Endothelial cell (in vitro differentiated cells): Measurements from ENCODE around the gene APOD. TPM values are rescaled to one million over a fixed set of nuclear protein-coding genes. Genes with fewer than 3 reads are reported as not detected.
A peak's percentile ranks its signal among the peaks of the same experiment; 100 is the strongest.

ENCODE experiments used
- DNase-seq: peaks from one replicate; pipeline ENCODE4 v3.0.0; 2021; ENCODE audit warnings: low spot score
- H3K27ac Mint-ChIP-seq: one replicate; pipeline ENCODE4 v1.8.0; 2021; ENCODE audit warnings: mixed read lengths, inconsistent platforms; ENCODE audit not compliant: unreplicated experiment
- H3K27me3 Mint-ChIP-seq: one replicate; pipeline ENCODE4 v1.8.0; 2021; ENCODE audit warnings: mild to moderate bottlenecking, moderate library complexity, mixed read lengths, inconsistent platforms; ENCODE audit not compliant: unreplicated experiment
- H3K36me3 Mint-ChIP-seq: one replicate; pipeline ENCODE4 v1.8.0; 2021; ENCODE audit warnings: mild to moderate bottlenecking, low read depth, mixed read lengths, inconsistent platforms; ENCODE audit not compliant: unreplicated experiment
- H3K4me1 Mint-ChIP-seq: one replicate; pipeline ENCODE4 v1.8.0; 2021; ENCODE audit warnings: mild to moderate bottlenecking, mixed read lengths, inconsistent platforms; ENCODE audit not compliant: unreplicated experiment
- H3K4me3 Mint-ChIP-seq: one replicate; pipeline ENCODE4 v1.8.0; 2021; ENCODE audit warnings: mild to moderate bottlenecking, mixed read lengths, inconsistent platforms; ENCODE audit not compliant: unreplicated experiment
- H3K9me3 Mint-ChIP-seq: one replicate; pipeline ENCODE4 v1.8.0; 2021; ENCODE audit warnings: mixed read lengths, inconsistent platforms; ENCODE audit not compliant: unreplicated experiment
- total RNA-seq: library from RNA; stranded (reverse); fragmentation: NEBNext Ultra II Directional; extraction: Animal tissue kit (Norgen Biotek cat#: 25700); gene quantifications from one replicate; pipeline ENCODE4 v1.2.1, GENCODE V29; 2021; ENCODE audit not compliant: unreplicated experiment
- TF ChIP-seq, protein P1 (sequence below): fragments of 200-600 bp; sonication (generic); IDR thresholded peaks from one replicate; pipeline ENCODE4 v1.5.0; 2021; ENCODE audit warnings: antibody characterized with exemption; ENCODE audit not compliant: unreplicated experiment

The APOD gene
- total RNA-seq, 1 donor from 2014 or later = 5.0 TPM

DNA sequence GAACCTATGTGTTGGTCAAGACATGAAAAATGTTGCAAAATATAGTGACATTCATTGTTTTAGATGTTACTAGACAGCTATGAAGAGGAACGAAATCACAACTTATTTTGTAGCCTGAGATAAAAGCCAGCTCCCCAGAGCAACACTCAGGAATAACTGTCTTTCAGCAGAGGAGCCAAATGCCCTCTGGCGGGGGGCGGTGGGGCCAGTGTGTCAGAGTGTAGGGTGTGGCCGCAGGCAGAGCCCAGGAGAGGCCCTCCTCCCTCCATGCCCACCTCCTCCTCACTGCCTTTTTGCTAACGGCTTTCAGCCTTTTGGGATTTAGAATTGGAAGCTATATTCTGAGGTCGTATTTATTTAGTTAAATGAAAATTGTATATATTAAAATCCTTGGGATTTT is 16.9 kb downstream of the APOD start:
- TF ChIP-seq, protein P1, sequence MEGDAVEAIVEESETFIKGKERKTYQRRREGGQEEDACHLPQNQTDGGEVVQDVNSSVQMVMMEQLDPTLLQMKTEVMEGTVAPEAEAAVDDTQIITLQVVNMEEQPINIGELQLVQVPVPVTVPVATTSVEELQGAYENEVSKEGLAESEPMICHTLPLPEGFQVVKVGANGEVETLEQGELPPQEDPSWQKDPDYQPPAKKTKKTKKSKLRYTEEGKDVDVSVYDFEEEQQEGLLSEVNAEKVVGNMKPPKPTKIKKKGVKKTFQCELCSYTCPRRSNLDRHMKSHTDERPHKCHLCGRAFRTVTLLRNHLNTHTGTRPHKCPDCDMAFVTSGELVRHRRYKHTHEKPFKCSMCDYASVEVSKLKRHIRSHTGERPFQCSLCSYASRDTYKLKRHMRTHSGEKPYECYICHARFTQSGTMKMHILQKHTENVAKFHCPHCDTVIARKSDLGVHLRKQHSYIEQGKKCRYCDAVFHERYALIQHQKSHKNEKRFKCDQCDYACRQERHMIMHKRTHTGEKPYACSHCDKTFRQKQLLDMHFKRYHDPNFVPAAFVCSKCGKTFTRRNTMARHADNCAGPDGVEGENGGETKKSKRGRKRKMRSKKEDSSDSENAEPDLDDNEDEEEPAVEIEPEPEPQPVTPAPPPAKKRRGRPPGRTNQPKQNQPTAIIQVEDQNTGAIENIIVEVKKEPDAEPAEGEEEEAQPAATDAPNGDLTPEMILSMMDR = no peak
- Mint-ChIP-seq H3K27me3 (no peaks in the 10 kb centered on the region), H3K27ac (no peak overlapping the region), H3K4me3 (no peak overlapping the region), H3K36me3 (no peaks in the 10 kb centered on the region), H3K4me1 (peaks cover 2% of the 10 kb centered on the region), H3K9me3 (no peaks in the 10 kb centered on the region)
- no peak for DNase-seq

DNA sequence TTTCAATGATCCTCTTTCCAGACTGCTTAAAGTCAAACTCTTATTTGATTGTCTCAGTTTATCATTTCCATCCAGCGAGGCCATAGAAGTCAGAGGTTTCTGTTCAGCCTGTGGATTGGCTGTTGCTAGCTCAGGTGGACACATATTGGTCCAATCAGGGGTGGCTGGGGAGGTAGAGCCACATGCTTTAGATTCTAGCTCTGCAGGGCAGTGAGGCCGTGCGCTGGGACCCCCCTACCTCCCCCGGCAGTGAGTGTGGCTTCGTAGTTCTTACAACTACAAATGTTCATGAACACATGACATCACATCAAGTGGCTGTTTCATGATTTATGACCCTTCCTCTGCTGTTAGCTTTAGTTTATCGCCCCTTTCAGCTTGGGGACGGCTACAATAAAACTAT is 18.0 kb downstream of the APOD start:
- no peak overlapping the region for H3K27ac Mint-ChIP-seq
- H3K27me3 Mint-ChIP-seq = no peaks in the 10 kb centered on the region
- no peaks in the 10 kb centered on the region for H3K9me3 Mint-ChIP-seq
- TF ChIP-seq, protein P1 = no peak
- no peak overlapping the region for H3K4me3 Mint-ChIP-seq
- H3K36me3 Mint-ChIP-seq = no peaks in the 10 kb centered on the region
- no peaks in the 10 kb centered on the region for H3K4me1 Mint-ChIP-seq
- DNase-seq = no peak

- Mint-ChIP-seq H3K4me1 (no peaks in the 10 kb centered on the region), H3K36me3 (no peaks in the 10 kb centered on the region), H3K27ac (no peak overlapping the region), H3K4me3 (no peak overlapping the region), H3K9me3 (no peaks in the 10 kb centered on the region), H3K27me3 (no peaks in the 10 kb centered on the region)
- no peak for DNase-seq
- TF ChIP-seq, protein P1 = no peak
Observed at GRCh38 chr3:195563317-195563716, 20.4 kb downstream of the APOD start.

DNA sequence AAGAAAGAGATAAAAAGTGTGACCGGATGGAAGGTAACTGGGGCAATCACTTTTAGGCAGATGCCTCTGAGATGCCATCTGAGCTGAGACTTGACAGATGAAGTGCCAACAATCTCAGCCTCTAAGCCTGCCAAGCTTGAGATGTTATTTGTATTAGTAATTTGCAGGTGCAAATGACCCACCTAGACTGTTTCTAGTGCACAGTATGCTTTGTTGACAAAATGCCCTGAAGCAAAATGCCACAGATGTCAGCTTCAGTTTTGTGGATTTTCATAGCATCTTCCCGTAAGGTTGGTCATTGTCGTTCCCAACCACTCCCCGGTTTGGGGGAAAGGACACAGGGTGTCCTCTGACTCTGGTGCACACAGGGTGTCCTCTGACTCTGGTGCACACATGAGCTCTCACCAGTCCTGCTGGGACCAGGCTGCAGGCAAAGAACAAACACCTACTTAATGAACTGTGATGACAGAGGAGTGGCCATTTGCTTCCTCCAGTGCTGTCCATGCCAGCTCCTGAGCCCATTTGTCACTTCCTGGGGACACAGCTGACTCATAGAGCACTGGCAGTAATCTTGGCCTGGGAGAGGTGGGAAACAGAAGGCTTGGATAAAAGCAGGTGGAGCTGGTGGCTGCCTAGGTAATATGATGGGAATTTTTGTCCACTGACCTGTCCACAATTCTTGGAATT is 23.9 kb downstream of the APOD start:
- Mint-ChIP-seq H3K27ac (no peak overlapping the region), H3K27me3 (peaks cover 4% of the 10 kb centered on the region), H3K4me3 (no peak overlapping the region), H3K9me3 (no peaks in the 10 kb centered on the region), H3K36me3 (no peaks in the 10 kb centered on the region), H3K4me1 (no peaks in the 10 kb centered on the region)
- TF ChIP-seq, protein P1 = no peak
- DNase-seq = no peak

- no peaks in the 10 kb centered on the region for H3K36me3 Mint-ChIP-seq
- DNase-seq = peak; percentile 20
- H3K4me1 Mint-ChIP-seq = no peaks in the 10 kb centered on the region
- H3K27ac Mint-ChIP-seq = no peak overlapping the region
- peaks cover 4% of the 10 kb centered on the region for H3K27me3 Mint-ChIP-seq
- no peaks in the 10 kb centered on the region for H3K9me3 Mint-ChIP-seq
- no peak overlapping the region for H3K4me3 Mint-ChIP-seq
- TF ChIP-seq, protein P1 = no peak
Observed at GRCh38 chr3:195558602-195559001, 25.1 kb downstream of the APOD start.
